Fibroblast of gingiva (primary cell): ENCODE measurements around the gene THBS1.

ENCODE experiments used
- DNase-seq: peaks from one replicate; pipeline ENCODE4 v3.0.0-alpha.2; 2011; ENCODE audit warnings: low read depth

Gene THBS1

DNA sequence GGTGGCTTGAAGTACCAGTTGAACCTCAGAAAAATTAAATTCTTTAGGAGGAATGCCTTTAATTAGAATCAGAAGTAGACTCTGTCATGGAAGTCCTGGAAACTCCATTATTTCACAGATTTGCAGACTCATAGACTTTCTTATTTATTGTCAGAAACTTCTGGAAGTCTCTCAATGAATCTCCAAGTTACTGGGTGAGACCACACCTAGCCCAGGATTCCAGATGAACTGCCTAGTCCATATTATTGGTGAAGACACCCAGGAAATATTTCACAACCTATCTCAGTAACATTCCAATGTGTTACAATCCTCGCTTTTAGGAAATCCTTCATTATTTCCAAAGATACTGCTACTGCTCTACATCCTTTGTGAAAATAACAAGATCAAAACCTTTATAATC lies 6.5 kb upstream of the THBS1 start:
- peak; percentile 57 for DNase-seq

DNA sequence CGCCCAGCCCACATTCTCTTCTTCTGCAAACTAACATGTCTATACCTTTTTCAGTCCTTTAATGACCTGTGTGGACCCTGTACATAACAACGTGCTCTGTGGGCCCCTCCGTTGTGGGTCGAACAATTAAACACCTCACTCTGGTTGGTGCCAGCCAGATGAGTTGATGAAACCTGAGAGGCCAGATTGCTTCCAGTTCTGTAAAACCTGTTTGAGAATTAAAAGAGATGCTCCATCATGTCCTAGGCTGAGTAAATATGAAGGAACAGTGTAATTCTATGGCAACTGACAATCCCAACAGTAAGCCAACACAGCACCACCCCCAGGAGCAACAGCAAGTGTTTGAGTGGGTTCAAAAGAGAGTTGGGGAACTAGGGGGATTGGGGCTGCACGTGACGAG lies 5.7 kb upstream of the THBS1 start:
- DNase-seq, result no peak

DNA sequence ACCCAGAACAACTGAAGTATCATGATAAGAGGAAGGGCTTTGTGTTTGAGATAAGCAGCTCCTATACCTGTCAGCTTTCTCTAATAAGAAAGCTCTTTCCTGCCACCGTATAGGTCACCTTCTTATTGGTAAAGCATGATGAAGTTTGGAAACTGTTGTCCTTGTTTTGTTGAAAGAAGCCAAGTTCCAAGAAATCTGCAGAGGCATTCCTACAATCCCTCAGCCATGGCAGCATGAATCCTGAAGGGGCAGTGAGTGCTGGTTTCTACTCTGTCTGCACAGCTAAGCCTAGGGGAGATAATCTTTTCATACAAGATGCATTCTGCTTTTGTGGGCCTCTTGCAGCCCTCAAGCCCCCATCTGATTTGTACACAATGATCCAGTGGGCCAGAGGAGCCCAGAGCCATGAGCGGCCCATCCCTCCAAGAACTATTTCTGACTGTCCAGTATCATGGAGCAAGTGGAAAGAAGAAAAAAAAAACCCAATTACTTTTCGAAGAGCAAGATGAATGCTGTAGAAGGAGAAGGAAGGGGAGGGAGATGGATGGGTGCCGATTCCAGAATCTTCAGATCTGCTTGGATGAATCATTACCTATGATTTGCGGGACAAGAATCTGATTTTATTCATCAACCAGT lies 1.9 kb upstream of the THBS1 start:
- DNase-seq, result peak; percentile 36

DNA sequence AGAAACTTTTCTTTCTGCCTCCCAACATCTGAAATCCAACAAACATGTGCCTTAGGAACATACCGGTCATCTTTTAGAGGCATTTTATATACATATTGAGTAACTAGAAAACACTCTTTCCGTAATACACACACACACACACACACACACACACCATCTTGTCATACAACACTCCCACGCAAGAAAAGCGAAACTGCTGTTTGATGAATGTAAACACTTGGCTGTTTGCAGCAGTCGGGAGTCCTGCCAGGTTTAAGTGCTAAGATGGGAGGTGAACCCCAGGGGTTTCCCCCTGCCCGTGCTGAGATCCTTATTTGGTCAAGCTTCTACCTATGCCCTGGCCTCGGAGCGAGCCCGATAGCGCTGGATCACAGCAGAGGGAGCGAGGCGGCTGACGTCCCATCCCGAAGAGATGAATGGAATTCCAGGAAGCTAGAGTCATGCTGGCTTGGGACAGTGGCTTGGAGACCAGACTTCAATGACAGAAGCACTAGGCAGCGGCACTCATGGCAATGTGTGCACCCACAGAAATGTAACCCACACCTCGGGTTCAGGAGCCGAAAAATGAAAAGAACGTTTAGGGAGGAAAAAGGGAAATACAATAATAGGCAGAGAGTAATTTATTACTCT lies 1.3 kb upstream of the THBS1 start:
- peak; percentile 95 for DNase-seq

DNA sequence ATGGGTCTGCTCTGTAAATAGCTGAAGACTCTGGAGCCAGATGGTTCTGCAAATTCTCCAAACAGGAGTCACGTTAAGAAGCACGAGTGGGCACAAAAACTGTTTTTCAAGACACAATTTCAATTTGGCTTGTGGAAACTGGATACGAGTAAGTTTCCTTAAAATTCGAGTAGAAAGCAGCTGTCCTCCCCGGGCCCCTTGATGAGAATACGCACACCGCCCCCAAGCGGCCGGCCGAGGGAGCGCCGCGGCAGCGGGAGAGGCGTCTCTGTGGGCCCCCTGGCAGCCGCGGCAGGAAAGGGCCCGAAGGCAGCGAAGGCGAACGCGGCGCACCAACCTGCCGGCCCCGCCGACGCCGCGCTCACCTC lies 778 bp upstream of the THBS1 start:
- peak; percentile 99 for DNase-seq

DNA sequence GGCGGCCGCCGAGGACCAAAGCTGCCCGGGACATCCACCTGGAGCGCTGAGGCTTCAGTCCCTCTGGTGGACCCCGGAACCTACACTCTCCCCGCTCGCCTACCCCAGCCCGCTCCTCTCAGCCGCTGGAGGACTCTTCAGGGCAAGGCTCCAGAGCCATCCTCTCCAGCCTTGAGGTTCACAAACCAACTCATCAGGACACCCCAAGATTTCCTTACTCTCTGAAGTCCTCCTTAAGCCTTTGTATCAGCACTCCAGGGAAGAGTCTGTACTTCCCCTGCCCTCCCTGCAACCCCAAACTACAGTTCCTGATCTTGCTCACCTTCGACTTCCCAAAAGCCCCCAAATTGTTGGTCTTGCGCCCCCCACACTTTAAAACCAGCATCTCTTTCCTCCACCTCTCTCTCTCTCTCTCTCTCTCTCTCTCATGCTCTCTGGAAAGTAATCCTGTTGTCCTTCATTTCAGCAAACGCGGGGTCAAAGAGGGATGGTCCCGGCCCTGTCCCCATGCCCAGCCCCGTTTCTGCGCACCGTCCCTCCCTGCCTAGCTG lies 438 bp downstream of the THBS1 start:
- no peak for DNase-seq

DNA sequence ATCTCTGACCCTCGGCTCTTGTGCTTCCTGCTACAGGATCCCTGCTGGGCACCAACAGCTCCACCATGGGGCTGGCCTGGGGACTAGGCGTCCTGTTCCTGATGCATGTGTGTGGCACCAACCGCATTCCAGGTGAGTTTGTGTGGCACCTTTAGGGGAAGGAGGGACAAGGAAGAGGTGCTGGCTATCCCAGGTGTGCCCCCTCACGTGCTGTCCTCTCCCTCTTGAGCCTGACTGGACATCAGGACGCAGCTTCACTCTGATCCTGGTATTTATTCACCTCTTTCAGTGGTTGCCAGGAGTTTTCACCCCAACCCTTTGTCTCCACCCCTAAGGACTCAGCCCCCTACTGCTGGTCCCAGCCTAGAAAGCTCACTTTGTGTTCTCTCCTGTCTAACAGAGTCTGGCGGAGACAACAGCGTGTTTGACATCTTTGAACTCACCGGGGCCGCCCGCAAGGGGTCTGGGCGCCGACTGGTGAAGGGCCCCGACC lies 960 bp downstream of the THBS1 start:
- DNase-seq, result peak; percentile 79

DNA sequence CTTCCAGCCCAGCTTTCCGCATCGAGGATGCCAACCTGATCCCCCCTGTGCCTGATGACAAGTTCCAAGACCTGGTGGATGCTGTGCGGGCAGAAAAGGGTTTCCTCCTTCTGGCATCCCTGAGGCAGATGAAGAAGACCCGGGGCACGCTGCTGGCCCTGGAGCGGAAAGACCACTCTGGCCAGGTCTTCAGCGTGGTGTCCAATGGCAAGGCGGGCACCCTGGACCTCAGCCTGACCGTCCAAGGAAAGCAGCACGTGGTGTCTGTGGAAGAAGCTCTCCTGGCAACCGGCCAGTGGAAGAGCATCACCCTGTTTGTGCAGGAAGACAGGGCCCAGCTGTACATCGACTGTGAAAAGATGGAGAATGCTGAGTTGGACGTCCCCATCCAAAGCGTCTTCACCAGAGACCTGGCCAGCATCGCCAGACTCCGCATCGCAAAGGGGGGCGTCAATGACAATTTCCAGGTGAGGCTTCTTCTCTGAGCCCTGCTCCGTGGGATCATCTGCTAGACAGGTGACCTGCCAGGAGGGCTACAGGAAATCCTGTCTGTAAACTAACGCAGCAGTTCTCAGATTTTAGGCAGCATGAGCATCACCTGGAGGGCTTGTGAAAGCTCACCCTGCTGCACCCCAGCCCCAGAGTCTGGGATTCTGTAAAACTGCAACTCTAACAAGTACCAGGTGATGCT lies 1.6 kb downstream of the THBS1 start:
- DNase-seq, result peak; percentile 77

DNA sequence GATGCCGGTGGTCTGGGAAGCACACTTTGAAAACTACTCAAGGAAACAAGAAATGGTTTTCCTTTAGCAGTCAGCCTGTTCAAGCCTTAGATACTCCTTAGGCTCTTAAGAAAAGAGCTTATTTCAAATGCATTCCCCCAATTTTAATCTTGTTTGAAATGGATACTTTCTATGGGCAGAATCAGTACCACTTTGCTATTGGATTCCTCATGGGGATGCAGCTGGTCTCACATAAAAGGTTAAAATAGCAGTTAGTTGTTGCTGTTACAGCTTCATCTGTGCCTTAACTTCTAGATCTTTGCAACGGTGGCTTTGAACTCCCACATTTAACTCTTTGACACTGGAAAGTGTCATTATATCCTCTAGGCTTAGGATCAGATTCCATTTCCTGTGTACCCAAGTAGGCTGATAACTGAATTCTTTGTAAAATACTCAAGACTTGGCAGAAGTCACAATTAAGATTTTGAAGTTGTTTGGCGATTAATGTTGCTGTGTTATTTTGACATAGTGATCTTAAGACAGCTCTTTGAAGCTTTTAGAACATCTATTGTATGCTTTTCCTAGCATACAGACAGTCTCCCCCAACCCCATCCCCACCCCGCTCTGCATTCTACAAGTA lies 2.2 kb downstream of the THBS1 start:
- DNase-seq, result no peak

DNA sequence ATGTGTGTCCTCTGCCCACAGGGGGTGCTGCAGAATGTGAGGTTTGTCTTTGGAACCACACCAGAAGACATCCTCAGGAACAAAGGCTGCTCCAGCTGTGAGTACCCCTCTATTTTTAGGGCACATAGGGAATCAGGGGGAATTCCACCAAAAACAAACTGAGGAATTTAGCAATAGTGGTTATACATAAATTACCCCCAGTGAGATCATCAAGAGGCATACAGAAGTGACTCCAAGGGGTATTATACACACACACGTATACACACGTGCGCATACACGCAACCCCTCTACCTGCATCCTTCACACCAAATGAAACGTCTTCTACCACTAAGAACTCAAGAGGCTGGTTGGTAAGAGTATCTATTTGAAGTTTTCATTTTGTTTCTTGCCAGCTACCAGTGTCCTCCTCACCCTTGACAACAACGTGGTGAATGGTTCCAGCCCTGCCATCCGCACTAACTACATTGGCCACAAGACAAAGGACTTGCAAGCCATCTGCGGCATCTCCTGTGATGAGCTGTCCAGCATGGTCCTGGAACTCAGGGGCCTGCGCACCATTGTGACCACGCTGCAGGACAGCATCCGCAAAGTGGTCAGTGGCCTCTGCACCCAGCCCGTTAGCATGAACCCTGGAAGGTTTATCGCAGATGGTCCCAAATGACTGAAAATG lies 2.9 kb downstream of the THBS1 start:
- peak; percentile 78 for DNase-seq

DNA sequence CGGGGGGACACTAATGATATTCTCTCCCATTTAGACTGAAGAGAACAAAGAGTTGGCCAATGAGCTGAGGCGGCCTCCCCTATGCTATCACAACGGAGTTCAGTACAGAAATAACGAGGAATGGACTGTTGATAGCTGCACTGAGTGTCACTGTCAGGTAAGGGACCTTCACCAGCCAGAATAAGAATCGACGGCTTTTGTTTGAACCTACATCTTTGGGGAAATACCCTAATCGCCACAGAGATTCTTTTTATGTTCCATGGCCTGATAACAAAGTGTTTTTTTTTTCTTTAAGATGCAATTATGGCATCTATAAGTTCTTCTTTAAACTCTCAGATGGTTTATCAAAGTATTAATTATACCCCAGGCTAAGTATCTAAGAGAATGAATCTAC lies 3.4 kb downstream of the THBS1 start:
- no peak for DNase-seq

DNA sequence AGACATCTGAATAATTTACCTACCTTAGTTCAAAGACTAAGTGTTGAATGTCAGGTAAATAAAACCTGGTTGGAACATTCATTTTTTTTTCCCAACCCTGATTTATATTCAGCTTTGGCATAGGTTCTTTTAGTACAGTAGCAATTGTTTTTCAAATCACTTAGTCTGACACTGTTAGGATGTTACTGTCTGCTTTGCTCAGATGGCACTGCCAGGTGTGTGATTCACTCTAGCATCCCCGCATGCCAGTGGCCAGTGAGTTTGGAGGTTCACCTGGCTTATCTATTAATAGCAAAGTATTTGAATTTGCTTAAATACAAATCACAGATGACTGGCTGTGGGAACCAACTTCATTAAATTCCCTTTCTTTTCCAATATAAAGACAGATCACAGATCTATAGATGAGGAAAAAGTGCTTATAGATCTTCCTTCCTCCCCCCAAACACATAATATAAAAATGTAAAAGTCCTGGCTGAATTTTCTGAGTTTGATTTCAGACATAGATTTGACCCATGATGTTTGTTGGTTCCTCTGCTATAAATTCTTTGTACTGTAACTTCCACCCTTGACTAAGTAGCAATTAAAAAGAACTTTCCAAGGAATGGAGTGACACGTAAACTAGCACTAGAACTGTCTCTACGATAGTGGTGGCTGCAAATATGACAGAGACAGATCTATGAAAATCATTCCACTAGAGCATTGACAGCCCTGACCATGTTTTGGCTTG lies 3.9 kb downstream of the THBS1 start:
- DNase-seq, result peak; percentile 41

DNA sequence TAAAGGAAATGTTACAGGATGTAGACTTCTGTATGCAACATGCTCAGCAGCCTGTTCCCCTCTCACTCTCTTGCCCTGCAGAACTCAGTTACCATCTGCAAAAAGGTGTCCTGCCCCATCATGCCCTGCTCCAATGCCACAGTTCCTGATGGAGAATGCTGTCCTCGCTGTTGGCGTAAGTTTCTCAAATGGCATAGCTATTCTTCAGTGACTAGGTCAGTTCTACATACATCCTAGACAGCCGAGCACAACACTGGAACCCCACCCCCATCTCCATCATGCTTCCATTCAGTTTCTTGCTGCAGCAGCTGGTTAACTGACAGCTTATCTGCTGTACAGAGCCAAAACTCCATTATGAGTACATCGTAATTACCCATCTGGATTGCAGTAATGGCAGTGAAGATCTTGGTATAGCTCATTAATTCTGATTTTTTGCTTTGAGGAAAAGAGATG lies 4.5 kb downstream of the THBS1 start:
- DNase-seq, result peak; percentile 65

DNA sequence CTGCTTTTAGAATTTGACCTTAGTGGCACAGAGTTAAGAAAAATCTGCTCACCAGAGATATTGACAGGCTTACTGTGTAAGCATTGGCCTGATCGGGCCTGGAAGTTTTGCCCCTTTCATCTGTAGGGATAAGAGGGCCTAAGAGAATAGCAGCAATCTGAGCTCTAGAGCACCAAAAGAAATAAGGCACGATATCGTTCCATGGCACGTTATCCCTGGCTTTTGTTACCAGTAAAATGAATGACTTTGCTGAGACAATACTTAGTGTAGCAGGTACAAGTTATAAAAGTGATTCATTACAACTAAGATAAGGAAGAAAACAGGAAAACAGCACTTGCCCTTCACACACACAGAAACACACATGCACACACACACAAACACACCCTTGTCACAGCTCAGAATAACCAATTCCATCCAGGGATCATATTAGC lies 5.0 kb downstream of the THBS1 start:
- peak; percentile 49 for DNase-seq

DNA sequence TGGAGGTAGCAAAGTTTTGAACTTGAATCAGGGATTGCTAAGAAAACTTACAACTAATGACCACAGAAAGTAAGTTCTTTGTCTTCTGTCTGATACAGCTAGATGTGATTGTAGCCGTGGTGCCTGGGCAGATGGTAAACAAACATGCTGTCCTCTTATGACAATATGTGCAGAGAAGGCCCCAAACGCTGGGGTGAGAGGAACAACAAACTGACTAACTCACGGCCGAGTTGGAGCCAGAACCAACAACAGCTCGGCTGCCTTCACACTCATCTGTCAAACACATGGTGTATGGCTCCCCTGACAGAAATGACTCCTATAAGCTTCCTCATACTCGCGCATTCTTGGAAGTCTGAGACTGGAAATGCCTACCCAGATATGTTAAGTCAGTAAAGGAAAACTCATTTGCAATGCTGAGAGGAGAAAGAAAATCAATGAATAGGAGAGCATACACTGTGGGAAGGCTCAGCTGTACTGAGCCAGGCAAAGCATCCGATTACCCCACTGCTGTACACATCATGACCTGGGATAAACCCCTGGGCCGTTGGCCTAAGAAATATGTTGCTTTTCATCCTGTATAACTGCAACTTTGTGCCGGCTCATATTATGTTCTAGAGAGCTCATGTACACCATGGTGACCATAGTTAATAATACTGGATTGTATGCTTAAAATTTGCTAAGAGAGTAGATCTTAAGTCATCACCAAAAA lies 5.7 kb downstream of the THBS1 start:
- DNase-seq, result peak; percentile 77

DNA sequence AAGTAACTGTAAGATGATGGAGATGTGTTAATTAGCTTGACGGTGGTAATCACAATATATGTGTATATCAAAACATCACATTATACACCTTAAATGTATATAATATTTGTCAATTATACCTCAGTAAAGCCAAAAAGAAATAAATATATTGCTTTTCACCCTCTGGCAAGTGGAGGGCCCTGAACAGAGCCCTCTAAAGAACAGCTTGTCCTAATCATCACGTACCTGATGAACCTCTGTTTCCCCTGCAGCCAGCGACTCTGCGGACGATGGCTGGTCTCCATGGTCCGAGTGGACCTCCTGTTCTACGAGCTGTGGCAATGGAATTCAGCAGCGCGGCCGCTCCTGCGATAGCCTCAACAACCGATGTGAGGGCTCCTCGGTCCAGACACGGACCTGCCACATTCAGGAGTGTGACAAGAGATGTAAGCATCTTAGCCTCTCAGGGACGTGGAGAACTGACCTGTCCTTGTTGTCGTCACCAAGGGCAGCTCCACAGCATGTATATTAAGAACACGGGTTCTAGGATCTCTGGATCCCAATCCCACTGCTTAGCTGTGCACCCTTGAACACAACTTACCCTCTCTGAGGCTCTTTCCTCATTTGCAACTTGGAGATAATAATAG lies 6.3 kb downstream of the THBS1 start:
- peak; percentile 77 for DNase-seq

DNA sequence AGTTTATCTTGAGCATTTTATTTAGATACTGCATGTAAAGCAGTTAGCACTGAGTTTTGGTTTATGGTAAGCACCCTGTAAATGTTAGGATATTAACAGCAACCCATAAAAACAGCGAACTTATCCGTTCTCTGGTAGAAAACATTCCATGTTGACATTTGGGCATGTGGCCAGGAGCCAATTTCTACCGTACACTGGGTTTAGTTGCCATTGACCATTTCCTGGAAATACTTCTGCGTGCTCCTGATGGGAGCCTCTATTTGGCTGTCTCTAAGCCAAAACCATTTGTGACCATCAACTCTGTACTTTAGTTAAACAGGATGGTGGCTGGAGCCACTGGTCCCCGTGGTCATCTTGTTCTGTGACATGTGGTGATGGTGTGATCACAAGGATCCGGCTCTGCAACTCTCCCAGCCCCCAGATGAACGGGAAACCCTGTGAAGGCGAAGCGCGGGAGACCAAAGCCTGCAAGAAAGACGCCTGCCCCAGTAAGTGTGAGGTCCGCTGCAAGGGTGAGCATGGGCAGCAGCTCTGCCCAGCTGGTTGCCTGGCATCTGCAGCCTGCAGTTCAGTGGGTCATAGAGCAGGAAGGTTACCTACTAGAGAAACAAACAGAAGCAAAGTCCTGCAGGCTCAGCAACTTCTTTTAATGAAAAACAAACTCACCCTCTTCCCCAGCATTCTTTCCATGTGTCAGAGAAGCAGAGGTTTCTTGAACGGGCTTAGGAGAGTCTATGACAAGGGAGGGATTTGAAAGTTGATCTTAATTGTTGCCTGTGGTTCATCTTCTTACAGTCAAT lies 7.1 kb downstream of the THBS1 start:
- peak; percentile 71 for DNase-seq

DNA sequence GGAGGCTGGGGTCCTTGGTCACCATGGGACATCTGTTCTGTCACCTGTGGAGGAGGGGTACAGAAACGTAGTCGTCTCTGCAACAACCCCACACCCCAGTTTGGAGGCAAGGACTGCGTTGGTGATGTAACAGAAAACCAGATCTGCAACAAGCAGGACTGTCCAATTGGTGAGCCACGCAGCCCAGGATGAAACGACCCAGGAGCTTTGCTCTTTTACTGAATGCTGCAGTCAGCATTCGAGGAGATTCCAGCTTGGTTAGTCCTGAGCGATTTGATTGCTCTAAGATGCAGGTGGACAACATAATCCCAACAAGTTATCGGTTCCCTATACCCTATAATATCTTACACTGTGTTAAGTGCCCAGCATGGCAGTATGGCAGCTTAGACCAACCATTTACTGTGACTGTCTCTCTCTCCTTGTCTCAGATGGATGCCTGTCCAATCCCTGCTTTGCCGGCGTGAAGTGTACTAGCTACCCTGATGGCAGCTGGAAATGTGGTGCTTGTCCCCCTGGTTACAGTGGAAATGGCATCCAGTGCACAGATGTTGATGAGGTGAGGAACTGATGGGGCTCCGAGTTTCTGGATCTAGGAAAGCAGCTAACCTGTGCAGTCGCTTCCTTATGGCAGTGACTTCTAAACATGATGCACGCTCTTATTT lies 7.8 kb downstream of the THBS1 start:
- peak; percentile 58 for DNase-seq
